Measurements from ENCODE around the gene FAM184A.
A peak's percentile ranks its signal among the peaks of the same experiment; 100 is the strongest.
"Not testable (repeated sequence)": the region's sequence is repeated elsewhere in the genome, so short reads cannot be mapped to it uniquely, and the experiment has no call there.

The FAM184A gene, protein sequence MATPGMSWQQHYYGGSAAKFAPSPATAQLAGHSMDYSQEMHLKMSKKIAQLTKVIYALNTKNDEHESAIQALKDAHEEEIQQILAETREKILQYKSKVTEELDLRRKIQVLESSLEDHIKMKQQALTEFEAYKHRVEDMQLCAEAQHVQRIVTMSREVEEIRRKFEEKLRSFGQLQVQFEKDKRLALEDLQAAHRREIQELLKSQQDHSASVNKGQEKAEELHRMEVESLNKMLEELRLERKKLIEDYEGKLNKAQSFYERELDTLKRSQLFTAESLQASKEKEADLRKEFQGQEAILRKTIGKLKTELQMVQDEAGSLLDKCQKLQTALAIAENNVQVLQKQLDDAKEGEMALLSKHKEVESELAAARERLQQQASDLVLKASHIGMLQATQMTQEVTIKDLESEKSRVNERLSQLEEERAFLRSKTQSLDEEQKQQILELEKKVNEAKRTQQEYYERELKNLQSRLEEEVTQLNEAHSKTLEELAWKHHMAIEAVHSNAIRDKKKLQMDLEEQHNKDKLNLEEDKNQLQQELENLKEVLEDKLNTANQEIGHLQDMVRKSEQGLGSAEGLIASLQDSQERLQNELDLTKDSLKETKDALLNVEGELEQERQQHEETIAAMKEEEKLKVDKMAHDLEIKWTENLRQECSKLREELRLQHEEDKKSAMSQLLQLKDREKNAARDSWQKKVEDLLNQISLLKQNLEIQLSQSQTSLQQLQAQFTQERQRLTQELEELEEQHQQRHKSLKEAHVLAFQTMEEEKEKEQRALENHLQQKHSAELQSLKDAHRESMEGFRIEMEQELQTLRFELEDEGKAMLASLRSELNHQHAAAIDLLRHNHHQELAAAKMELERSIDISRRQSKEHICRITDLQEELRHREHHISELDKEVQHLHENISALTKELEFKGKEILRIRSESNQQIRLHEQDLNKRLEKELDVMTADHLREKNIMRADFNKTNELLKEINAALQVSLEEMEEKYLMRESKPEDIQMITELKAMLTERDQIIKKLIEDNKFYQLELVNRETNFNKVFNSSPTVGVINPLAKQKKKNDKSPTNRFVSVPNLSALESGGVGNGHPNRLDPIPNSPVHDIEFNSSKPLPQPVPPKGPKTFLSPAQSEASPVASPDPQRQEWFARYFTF
- 12.9 reads per million, percentile 37 among the genes with 10 or more reads in this experiment for total RNA-seq

DNA sequence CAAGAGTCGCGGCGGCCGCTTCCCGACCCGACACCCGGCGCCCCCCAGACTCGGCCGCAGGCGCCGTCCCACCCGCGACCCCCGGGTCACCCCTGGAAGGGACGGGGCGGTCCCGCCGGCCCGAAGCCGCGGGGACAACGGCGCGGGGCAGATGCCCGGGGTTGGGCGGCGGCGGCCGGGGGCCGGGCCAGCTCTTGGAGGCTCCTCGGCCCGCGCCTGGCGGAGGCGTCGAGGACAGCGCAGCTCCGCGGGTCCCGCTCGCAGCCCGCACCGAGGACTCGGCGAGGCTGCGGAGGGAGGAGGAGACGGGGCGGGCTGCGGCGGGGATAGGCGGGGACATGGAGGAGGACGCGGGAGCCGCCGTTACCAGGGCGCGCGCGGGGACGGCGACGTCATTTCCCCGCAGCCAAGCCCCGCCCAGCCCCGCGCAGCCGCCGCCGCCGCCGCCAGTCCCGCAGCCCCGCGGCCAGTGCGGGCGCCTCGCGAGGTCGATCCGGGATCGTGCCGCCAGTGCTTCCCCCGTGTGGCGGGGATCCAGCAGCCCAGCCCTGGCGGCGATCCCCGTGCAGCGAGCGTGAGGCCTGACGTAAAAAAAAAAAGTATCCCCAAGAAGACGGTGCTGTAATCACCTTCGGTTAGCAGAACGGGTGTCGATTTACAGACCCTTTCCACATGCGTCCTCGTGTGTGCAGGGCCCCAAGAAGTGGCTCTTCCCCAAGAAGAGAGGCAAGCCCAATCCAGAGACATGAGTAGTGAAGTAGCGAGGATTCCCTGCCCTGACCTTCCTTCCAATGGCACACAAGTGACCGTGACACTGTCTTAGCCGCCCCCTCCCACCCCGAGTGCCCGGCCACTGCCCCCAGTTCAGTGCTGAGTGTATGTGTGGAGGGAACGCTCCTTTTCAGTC lies at the start of gene FAM184A:
Gene FAM184A (minus strand): TSS at position 289 of the 907 bp plus-strand sequence. CDS start 365 bp downstream, outside the sequence.
- DNase-seq: peak; percentile 72

DNA sequence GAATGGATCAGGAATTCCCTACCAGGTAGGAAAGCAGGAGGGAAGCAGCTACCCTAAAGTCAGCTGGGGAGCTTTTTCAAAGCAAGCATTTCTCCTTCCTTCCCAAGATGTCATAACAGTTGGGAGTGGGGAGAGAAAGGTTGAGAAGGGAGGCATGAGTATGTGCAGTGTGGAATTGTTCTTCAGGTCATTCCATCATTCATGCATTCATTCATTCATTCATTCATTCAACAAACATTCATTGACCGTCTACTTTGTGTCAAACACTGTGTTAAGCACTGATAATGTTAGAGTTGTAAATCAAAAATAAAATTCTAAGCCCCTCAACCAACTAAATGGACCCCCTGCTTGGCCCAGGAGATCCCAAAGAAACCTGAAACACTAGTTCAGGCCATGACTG lies 49.2 kb upstream of the FAM184A start:
- no peak for DNase-seq

DNA sequence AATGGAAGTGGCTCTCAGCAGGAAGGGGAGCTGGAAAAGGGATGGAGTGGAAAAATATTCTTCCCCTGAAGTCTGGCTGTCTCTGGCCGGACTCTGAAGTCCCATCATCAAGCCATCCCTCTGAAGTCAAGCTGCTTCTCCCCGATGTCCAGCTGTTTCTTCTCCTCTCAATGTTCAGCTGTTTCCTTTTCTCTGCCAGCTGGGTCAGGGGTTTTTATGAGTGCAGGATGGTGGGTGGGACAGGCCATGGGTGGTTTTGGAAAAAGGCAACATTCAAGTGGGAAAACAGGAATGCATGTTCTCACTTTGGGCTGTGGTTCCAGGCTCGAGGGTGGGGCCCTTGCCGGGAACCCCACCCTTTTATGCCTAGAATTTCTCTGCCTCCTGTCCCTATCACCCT lies 48.4 kb upstream of the FAM184A start:
- DNase-seq: no peak

DNA sequence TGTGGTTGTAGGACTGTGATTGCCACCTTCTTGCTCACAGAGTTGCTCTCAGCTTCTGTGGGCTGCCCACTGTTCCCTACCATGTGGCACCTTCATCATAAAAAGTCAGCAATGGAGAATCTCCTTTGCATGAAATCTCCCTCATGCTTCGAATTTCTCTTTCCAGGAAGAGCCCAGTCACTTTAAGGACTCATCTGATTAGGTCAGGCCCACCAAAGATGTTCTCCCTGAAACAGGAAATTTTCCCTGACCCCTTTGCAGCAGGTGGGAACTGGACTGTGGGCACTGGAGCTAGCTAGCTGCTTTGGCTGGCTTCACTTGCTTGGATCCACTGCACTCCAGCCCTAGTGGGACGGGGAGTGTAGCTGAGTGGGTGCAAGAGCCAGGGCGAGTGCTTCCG lies 47.7 kb upstream of the FAM184A start:
- DNase-seq: no peak

DNA sequence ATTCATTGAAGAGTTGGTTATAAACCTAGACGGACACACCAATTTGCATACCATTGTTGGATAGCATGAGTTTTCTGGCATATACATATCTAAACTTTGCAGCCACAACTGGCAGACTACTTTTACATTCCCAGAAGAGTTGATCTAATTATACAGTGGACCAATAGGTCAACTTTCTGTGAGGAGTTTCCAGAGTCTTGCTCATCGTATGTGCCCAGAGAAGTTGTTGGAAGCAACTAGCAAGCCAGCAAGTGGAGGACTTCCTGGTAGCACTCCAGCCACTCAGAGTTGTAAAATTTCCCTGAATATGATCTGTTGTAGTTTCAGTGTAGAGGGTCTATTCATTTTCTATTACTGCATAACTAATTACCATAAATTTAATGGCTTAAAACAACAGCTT lies 47.1 kb upstream of the FAM184A start:
- DNase-seq: no peak

DNA sequence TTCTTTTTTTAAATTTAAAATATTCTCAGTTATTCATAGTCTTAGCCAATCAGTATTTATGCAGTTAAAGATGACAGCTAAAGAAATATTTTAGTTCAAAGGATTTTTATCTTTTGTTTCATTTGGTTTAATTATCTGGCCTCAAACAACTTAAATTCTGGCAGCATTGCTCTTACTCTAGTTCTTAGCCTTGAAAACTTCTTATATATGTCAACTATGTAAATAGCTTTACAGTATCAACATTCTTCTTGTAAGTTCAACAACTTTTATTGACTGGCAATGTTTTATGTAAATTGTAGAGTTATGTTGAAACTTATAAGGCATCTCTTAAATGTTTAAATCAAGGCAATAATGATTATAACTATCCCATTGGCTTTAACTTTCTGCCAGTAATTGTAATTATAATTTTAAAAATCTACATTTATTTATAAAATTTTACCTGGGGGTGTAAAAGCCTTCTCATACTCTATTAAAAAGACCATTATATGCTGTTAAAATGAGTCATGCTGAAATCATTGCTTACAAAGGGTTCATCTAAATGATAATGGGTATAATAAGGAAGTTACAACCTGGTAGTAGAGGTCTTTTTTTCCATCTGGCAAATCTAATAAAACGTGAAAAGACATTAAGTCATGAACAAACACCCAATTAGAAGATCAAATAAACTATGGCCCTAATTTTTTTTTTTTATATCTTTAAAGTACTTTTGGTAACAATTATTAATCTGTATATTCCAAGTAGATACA lies 45.8 kb upstream of the FAM184A start:
- no peak for DNase-seq

DNA sequence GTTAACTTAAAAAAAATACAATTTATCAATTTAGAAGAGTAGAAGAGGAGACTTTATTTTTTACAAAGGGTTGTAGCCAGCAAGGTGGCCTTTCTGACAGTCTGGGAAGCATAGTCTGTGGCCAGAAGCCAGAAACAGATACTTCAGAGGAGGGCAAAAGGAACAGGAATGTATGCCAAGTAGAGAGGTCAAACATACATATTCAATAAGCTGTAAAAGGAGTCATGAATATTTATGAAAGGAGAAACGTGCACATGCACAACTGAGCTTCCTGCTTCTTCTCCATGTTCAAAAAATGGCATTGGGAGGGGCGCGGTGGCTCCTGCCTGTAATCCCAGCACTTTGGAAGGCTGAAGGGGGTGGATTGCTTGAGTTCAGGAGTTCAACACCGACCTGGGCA lies 43.9 kb upstream of the FAM184A start:
- no peak for DNase-seq

DNA sequence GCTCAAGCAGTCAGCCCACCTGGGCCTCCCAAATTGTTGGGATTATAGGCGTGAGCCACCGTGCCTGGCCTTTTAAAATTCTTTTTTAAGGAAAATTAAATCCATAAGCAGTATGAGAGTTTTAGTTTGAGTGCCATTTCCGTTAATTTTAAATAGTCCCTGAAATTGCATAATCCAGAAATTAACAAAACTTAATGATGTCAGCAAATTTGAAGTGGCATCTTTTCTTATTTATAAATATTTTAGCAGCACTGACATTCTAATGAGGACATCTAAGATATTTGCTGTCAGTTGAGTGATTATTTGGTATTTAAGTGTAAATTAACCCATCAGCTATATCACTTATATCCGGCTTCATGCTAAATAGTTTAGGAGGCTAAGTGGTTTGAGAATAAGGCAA lies 42.9 kb upstream of the FAM184A start:
- DNase-seq: no peak

DNA sequence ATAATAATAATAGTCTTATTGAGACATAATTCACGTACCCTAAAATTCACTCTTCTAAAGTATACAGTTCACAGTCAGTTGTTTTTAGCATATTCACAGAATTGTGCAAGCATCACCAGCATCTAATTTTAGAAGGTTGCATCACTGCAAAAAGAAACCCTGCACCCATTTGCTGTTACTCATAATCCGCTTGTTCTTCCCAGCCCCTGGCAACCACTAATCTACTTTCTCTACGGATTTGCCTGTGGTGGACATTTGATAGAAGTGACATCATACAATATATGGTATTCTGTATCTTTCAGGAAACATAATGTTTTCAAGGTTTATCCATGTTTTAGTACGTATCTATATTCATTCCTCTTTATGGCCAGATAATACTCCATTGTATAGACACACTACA lies 41.5 kb upstream of the FAM184A start:
- DNase-seq: no peak

DNA sequence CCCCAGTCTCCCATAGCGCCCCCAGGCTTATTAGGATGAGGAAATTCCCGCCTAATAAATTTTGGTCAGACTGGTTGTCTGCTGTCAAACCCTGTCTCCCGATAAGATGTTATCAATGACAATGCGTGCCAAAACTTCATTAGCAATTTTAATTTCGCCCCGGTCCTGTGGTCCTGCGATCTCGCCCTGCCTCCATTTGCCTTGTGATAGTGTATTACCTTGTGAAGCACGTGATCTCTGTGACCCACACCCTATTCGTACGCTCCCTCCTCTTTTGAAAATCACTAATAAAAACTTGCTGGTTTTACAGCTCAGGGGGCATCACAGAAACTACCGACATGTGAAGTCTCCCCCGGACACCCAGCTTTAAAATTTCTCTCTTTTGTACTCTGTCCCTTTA lies 40.6 kb upstream of the FAM184A start:
- not testable (repeated sequence) for DNase-seq

DNA sequence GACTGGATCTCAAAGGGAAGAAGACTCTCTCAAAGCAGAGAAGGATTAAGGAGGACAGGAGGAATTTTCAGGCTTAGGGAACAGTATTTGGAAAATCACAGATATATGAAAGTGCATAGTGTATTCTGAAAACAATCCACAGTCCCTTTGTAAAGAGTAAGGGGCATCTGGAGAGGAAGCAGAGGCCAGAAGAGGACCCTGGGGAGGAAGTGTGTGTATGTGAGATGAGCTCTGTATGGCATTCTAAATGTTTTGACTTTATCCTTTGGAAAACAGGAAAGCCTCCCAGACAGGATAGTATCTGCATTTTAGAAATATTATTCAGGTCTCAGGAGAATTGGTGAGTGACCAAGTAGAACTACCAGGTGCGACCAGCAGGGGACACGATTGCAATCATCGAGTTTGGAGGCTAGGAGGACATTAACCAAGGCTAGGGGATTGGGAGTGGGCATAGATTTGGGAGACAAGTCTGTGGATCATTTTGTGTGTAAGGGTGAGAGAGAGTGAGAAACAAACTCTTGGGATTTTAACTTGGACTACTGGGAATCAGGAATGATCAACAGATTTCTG lies 38.3 kb upstream of the FAM184A start:
- no peak for DNase-seq

DNA sequence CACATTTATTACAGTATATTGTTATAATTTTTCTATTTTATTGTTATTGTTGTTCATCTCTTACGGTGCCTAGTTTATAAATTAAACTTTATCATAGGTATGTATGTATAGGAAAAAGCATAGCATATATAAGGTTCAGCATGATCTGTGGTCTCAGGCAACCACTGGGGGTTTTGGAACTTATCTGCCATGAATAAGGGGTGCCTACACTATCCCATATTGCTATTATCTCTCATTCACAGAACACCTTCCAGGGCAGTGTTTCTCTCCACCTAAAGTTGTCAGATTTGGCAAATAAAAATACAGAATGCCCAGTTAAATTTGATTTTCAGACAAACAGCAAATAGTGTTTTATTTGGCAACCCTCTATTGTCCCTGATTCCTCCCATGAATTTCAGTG lies 35.5 kb upstream of the FAM184A start:
- DNase-seq: no peak

DNA sequence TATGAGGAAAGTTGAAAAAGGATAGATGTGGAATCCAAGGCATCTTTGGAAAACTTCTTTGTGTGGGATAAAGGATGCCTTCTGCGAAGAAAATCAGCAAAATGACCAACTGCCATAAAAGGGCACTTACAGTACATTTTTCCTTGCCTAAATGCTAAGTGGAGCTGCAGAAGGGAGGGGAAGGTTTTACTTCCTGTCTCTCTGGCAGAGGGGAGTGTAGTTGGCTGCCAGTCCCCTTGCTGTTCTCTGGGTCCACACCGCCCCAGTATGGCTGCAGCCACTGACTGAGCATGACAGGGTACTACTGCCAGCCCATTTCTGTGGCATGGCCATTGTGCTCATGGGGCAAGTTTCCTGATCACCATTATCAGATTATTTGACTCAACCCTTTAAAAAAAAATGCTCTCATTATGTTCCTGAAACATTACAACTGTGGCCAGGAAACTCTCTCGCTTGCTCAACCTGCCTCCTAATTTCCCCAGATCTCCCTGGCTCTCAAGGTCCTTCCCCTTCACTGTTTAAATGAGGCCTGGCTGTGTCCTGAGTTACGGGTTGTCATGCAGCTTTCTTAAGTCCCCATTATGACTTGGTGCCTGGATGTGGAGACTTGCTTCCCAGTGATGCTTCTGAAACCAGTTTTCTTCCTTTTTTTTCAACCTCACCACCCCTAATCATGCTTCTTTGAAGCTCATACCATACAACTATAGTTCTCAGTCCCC lies 34.5 kb upstream of the FAM184A start:
- no peak for DNase-seq

DNA sequence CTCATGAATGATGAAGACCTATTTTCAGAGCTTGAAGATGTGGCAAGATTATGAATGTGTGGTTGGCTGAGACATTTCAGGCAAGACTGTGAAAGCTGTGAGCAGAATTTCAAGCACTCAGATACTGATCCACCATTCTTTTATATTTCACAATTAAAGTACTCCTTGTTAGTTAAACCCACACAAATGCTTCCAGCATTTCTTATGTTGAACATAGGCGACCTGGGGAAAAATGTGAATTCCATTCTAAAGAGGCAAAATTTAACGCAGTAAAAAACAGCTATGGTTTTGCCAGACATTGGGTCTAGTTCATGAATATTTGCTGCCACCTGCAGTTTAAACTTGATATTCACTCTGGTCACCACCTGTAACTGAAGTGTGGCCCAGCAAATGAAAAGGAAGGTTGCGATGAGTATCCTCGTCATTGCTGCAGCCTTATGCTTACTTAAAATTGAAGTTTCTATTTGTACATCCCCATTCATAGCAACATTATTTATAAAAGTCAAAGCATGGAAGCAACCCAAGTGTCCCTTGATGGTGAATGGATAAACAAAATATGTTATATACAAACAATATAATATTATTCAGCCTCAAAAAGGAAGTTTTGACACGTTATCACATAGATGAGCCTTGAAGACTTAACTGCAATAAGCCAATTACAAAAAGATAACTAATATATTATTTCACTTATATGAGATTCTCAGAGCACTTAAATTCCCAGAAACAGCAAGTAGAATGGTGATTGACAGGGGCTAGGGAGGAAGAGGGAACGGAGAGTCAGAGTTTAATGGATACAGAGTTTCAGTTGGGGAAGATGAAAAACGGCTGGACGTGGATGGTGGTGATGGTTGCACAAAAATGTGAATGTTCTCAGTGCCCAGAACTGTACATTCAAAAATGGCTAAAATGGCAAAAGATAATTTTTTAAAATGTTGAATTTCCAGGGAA lies 32.4 kb upstream of the FAM184A start:
- peak; percentile 47 for DNase-seq

DNA sequence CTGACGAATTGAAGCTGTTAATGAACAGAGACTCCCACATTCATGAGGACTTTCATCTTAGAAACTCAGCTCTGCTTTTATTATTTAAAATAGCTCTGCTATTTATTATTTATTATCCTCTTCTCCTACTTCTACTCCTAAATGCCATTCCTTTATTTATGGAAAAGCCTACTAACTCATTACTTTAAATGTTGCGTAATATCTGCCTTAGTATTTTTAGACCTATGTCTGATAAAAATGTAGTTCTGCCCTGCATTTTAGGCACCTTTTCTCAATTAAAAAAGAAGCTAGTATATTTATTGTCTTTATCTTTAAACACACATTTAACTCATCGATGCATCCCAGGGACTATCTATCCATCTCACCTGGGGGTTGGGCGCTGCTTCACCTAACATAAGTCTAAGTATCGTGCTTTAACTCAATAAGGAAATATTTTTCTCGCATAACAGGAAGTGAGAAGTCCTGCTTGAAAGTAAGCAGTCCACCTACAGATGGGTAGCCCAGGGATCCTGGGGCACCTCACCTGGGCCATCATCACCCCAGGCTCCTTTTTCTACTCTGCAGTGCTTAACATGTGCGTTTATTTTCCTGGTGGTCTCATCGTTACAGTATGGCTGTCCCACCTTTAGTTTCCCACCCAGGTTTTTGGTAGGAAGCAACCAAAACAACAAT lies 31.3 kb upstream of the FAM184A start:
- no peak for DNase-seq

DNA sequence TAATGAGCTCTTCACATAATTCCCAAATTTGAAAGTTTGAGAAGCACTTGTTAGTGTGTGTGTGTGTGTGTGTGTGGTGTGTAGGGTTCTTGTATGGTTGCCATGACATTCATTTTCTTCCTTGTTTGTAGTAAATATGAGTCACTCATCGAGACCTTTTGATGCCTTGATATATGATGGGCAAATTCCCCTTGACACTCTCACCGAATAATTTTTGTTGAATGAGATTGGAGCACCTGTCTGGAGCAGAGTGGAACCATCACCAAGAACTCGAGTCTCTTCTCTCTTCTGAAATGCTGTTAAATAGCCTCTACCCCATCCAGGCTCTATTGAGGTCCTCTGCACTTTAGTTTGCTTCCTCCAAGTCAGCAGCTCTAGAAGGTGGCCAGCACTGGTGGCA lies 29.6 kb upstream of the FAM184A start:
- no peak for DNase-seq

DNA sequence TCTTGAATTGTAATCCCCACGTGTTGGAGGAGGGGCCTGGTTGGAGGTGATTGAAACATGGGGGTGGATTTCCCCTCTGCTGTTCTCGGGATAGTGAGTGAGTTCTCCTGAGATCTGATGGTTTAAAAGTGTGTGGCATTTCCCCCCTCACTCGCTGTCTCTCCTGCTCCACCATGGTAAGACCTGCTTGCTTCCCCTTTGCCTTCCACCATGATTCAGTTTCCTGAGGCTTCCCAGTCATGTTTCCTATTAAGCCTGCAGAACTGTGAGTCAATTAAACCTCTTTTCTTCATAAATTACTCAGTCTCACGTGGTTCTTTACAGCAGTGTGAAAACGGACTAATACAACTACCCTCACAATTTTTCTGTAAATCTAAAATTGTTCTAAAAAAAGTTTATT lies 26.8 kb upstream of the FAM184A start:
- DNase-seq: no peak

DNA sequence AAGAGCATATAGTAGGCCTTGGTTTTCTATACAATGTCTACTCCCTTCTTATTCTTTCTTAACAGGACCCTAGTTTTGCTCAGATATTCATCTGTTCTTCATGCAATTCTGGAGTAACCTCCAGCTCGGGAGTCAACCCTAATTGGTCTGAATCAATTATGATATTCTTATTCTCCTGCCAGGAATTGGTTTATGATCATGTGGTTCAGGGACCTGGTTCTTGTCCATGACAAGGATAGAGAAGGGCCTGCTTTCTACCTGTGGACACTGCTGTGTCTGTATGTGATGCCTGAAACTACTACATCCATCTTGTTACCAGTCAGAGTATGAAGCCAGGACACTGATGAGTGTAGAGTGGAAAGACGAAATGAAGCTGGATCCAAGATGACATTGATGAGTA lies 24.4 kb upstream of the FAM184A start:
- DNase-seq: no peak

DNA sequence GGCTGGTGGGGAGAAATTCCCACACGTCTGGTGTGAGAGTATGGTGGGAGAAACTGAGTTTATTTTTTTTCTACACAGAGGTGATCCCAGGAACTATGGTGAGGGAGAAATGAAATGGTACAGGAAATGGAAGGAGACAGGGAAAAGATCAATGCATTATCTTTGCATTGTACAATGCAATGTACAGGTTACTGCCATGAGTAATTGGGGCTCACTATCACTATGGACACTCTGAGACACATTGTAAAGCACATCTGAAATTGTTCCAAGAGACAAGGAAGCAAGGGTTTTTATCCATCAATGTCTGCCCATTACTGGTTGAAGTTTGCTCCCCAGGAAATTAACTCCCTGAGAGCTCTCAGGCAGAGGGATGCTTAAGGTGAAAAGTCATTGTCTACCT lies 21.7 kb upstream of the FAM184A start:
- no peak for DNase-seq
